A673 (cell line): Measurements from ENCODE around the gene MRPS2. TPM values are rescaled to one million over a fixed set of nuclear protein-coding genes. Genes with fewer than 3 reads are reported as not detected.

Source experiments
- BruUV-seq: library from RNA; stranded (reverse); fragments of 400-500 nt; replicated peaks from 2 replicates; lab custom pipeline; 2021; lab: Mats Ljungman, UMichigan
- CTCF ChIA-PET: fragments of 300-600 bp; sonication (Branson Sonifier 250); formaldehyde crosslinking; loops from one replicate; lab custom pipeline; 2022; ENCODE audit warnings: antibody characterized with exemption; lab: Charles Lee
- POLR2A ChIA-PET: fragments of 300-600 bp; sonication (Branson Sonifier 250); formaldehyde crosslinking; loops from one replicate; lab custom pipeline; 2022; ENCODE audit warnings: antibody characterized with exemption; ENCODE audit not compliant: low non-redundant PET; lab: Charles Lee
- DNase-seq: peaks from one replicate; pipeline ENCODE4 v3.0.0-alpha.2; 2015; ENCODE audit warnings: low spot score
- H3K27ac ChIP-seq: fragments of 200-600 bp; sonication (generic); 2 replicates; pipeline ENCODE4 v1.5.1; 2016; ENCODE audit warnings: mixed run types, low read depth, mild to moderate bottlenecking, mixed read lengths, antibody characterized with exemption, low read length; ENCODE audit not compliant: poor library complexity, severe bottlenecking
- H3K27me3 ChIP-seq: fragments of 200-600 bp; sonication (generic); replicated peaks from 2 replicates; pipeline ENCODE4 v1.6.1; 2017; ENCODE audit warnings: mixed run types, low read depth, mild to moderate bottlenecking, mixed read lengths, antibody characterized with exemption, low read length; ENCODE audit not compliant: insufficient read depth, poor library complexity
- H3K36me3 ChIP-seq: fragments of 200-600 bp; sonication (generic); 2 replicates; pipeline ENCODE4 v1.6.1; 2016; ENCODE audit warnings: mixed run types, mild to moderate bottlenecking, mixed read lengths, antibody characterized with exemption, low read length; ENCODE audit not compliant: insufficient read depth, poor library complexity, severe bottlenecking
- H3K4me1 ChIP-seq: fragments of 200-600 bp; sonication (generic); 2 replicates; pipeline ENCODE4 v1.6.1; 2017; ENCODE audit warnings: mixed run types, mild to moderate bottlenecking, mixed read lengths, antibody characterized with exemption, low read length; ENCODE audit not compliant: insufficient read depth, poor library complexity, severe bottlenecking
- H3K4me3 ChIP-seq: fragments of 200-600 bp; sonication (generic); 2 replicates; pipeline ENCODE4 v1.5.1; 2016; ENCODE audit warnings: low read depth, mixed run types, mild to moderate bottlenecking, mixed read lengths, low read length; ENCODE audit not compliant: poor library complexity, severe bottlenecking
- H3K9me3 ChIP-seq: fragments of 200-600 bp; sonication (generic); 2 replicates; pipeline ENCODE4 v1.6.1; 2016; ENCODE audit warnings: mixed run types, low read depth, mild to moderate bottlenecking, mixed read lengths, antibody characterized with exemption, low read length; ENCODE audit not compliant: poor library complexity, severe bottlenecking
- CTCF ChIP-seq: fragments of 300-800, 200-600 bp; sonication (generic); conservative IDR thresholded peaks from 2 replicates; pipeline ENCODE4 v1.5.1; 2017; ENCODE audit warnings: low read depth, mild to moderate bottlenecking, antibody characterized with exemption, low read length, moderate library complexity, mixed read lengths
- EZH2 ChIP-seq: fragments of 200-600 bp; sonication (generic); IDR thresholded peaks from 2 replicates; pipeline ENCODE4 v1.6.1; 2017; ENCODE audit warnings: borderline replicate concordance, low read depth, mild to moderate bottlenecking, mixed read lengths, antibody characterized with exemption, low read length; ENCODE audit not compliant: poor library complexity, severe bottlenecking
- intact Hi-C: fragments of 100-400 bp; cut with micrococcal nuclease; formaldehyde crosslinking; loops from one replicate; pipeline ENCODE4 v1.10.0; 2022; ENCODE audit not compliant: unreplicated experiment
- total RNA-seq: library from RNA; stranded (reverse); gene quantifications from 2 replicates; pipeline ENCODE4 v1.2.3, GENCODE V29; 2021

MRPS2 gene
- total RNA-seq, 1 experiment from 2014 or later, result 88.8 TPM

- CTCF ChIA-PET, result interaction anchor here (0.6 kb wide), 1 partner anchor 15 kb away, joined by 5 read pairs; no protein-coding TSS in a partner anchor
- Histone ChIP-seq H3K4me3 (peak overlapping the region; percentile 95), H3K4me1 (peaks cover 4% of the 10 kb centered on the region), H3K27me3 (no peaks in the 10 kb centered on the region), H3K36me3 (no peaks in the 10 kb centered on the region), H3K27ac (no peak overlapping the region), H3K9me3 (no peaks in the 10 kb centered on the region)
- BruUV-seq, result no TSS peak
- TF ChIP-seq EZH2 (no peak), CTCF (no peak)
- POLR2A ChIA-PET, result no interaction called here
- no peak for DNase-seq
- intact Hi-C loops, result no loop called here
Measured at GRCh38 chr9:135480940-135481310, 19.6 kb upstream of the MRPS2 start.

- ChIA-PET POLR2A (no interaction called here), CTCF (interaction anchor here (0.7 kb wide), 1 partner anchor 1660 kb away, joined by 6 read pairs; no protein-coding TSS in a partner anchor)
- Histone ChIP-seq H3K36me3 (no peaks in the 10 kb centered on the region), H3K27ac (no peak overlapping the region), H3K27me3 (no peaks in the 10 kb centered on the region), H3K4me1 (peaks cover 4% of the 10 kb centered on the region), H3K9me3 (no peaks in the 10 kb centered on the region), H3K4me3 (no peak overlapping the region)
- no peak for DNase-seq
- no peak for TF ChIP-seq CTCF
- intact Hi-C loops, result no loop called here
- no TSS peak for BruUV-seq
Measured at GRCh38 chr9:135482015-135482754, 18.3 kb upstream of the MRPS2 start.

GRCh38 chr9:135484460-135485277, 15.8 kb upstream of the MRPS2 start:
- no peaks in the 10 kb centered on the region for H3K27me3 ChIP-seq
- H3K36me3 ChIP-seq, result no peaks in the 10 kb centered on the region
- H3K9me3 ChIP-seq, result no peaks in the 10 kb centered on the region
- H3K27ac ChIP-seq, result no peak overlapping the region
- ChIA-PET CTCF (no interaction called here), POLR2A (no interaction called here)
- no peak overlapping the region for H3K4me3 ChIP-seq
- peaks cover 4% of the 10 kb centered on the region for H3K4me1 ChIP-seq
- no peak for TF ChIP-seq EZH2
- TF ChIP-seq CTCF, result no peak
- intact Hi-C loops, result no loop called here
- no peak for DNase-seq
- no TSS peak for BruUV-seq
